GM19328 (cell line): Measurements from ENCODE around the gene PEX10.

Source experiments
- ATAC-seq: cut with Tn5 transposase; IDR thresholded peaks from one replicate; pipeline ENCODE4 v1.9.1; 2021; ENCODE audit warnings: mild to moderate bottlenecking, moderate library complexity; ENCODE audit not compliant: unreplicated experiment

Gene PEX10

GRCh38 chr1:2426540-2426939, 14.2 kb upstream of the PEX10 start:
- no peak for ATAC-seq

- no peak for ATAC-seq
Observed at GRCh38 chr1:2425892-2426291, 13.5 kb upstream of the PEX10 start.

DNA sequence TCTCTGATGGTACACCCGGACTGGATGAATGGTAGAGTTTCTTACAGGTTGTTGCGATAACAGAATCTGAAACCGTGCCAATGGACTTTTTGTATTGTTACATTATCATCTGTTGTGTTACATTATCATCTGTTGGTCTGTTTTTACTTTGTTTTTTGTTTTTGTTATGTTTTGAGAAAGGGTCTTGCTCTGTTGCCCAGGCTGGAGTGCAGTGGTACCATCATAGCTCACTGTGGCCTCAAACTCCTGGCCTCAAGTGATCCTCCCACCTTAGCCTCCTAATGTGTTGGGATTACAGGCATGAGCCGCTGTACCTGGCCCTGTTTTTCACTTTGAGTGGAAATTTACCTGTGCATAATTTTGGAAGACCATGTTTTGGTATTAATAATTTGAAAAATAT, 10.2 kb upstream of the PEX10 start:
- ATAC-seq, result no peak

GRCh38 chr1:2419416-2419815, 7.1 kb upstream of the PEX10 start:
- ATAC-seq, result no peak

GRCh38 chr1:2418791-2419320, 6.5 kb upstream of the PEX10 start:
- ATAC-seq, result no peak

- no peak for ATAC-seq
Observed at GRCh38 chr1:2417833-2418225, 5.5 kb upstream of the PEX10 start.

GRCh38 chr1:2417083-2417832, 4.9 kb upstream of the PEX10 start:
- no peak for ATAC-seq

GRCh38 chr1:2416403-2416802, 4.0 kb upstream of the PEX10 start:
- ATAC-seq, result no peak

- ATAC-seq, result no peak
Observed at GRCh38 chr1:2415801-2416208, 3.4 kb upstream of the PEX10 start.

GRCh38 chr1:2415337-2415736, 3.0 kb upstream of the PEX10 start:
- ATAC-seq, result no peak

DNA sequence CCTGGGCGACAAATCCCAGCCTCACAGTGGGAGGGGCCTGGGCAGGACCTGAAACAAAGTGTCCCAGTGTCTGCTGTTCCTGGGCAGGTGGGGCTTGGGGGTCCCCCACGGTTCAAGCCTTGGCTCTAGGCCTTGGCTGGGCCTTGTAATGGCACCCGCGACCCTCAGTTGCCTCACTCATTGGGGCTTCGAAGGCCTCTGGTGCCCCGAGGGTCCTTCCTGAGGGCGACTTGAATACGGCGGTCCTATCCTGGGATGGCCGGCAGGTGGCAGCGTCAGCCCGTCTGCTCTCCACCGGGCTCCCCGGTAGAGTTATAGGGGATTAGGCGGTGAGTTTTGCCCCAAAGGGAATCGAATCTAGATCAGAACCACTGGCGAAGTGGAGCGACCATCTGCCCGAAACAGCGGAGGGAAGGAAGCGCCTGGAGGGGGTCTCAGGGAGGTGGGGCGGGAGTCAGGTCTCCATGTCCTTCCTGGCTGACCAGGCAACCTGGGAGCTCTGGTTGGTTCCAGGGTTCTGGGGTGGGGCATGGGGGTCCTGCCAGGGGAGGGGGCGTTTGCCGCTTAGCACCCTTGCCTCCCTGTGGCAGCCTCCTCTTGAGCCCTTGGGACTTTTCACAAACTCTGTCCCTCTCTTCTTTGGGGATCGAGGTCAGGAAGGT, 2.1 kb upstream of the PEX10 start:
- ATAC-seq, result no peak

- ATAC-seq, result no peak
Observed at GRCh38 chr1:2413495-2414296, 1.3 kb upstream of the PEX10 start.

DNA sequence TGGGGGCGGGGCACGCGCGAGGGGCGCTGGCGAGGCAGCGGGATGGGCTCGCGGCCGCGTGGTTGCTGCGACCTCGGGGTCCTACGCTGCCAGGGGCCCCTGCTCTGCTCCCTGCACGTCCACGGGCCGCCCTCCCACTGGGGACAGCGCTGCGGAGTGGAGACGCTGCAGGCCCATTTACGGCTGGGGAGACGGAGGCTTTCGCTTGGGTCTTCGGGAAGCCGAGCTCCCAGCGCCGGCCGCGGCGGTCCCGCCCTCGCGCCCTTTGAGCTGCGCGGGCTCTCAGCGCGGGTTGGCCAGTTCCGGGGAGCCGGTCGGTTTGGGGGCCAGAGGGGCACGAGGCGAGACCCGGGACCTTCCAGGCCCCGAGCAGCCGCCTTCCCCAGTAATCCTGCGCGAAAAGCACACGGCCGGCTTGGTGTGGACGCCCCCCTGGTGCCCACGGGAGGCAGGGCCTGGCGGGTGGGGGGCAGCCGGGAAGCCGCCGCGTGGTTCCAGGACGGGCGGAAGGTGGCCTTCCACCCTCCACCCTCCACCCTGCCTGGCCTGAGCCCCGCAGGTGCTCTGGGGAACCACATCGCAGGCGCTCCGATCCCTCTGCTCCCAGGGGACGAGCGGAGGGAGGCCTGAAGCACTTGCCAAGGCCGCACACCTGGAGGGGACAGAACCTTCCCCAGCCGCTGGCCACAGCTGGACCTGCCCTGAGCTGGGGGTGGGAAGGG, 570 bp upstream of the PEX10 start:
- peak; percentile 21 for ATAC-seq

GRCh38 chr1:2411801-2412394, 466 bp downstream of the PEX10 start:
- ATAC-seq, result peak; percentile 30

GRCh38 chr1:2409745-2410144, 2.6 kb downstream of the PEX10 start:
- no peak for ATAC-seq

- no peak for ATAC-seq
Observed at GRCh38 chr1:2408859-2409276, 3.5 kb downstream of the PEX10 start.

- ATAC-seq, result no peak
Observed at GRCh38 chr1:2408456-2408855, 3.9 kb downstream of the PEX10 start.

- ATAC-seq, result no peak
Observed at GRCh38 chr1:2407991-2408275, 4.4 kb downstream of the PEX10 start.

DNA sequence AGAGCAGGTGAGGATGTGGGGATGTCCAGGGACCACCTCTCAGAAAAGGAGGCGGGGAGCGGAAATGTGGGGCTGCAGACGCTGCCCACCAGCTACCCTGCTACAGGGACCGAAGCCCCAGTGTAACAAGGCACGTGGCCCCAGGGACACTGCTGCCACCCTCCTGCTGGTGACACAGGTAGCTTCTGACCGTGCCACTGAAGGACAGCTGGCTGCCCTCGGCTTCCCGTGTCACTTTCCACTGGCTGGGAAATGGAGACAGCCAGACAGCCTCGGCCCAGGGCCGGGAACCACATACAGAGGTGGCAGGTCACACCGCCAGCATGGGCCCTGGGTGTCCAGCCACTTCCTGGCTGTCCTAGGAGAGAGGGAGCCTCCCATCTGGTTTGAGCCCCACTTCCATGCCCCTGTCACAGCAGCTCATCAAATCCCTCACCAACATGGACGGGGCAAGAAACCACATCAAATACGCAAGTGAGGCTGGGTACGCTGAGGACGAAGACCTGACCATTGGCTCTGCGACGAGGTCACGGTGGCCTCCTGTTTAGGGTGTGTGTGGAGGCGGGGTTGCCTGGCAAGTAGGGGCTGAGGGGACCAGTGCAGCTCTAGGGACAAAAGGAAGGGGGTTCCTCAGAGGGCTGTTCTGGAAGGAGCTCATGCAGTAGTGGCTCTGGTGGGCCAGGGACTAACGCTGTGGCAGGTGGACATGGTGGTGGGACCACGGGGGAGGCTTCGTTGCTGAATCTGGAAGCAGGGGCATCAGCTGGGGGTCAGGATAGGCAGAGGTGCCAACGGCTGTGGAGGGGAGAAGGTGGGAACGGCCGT, 5.0 kb downstream of the PEX10 start:
- ATAC-seq, result no peak
